Karpas-422 (cell line): ENCODE results near the gene ANAPC10. TPM values are rescaled to one million over a fixed set of nuclear protein-coding genes. Genes with fewer than 3 reads are reported as not detected.

Experiments used
- DNase-seq: peaks from one replicate; pipeline ENCODE4 v3.0.0-alpha.2; 2015
- H2AFZ ChIP-seq: fragments of 200-600 bp; sonication (generic); 2 replicates; pipeline ENCODE4 v1.6.1; 2014; ENCODE audit warnings: antibody characterized with exemption, low read length, mixed read lengths
- H3K27ac ChIP-seq: fragments of 200-600 bp; sonication (generic); 2 replicates; pipeline ENCODE4 v1.5.1; 2014; ENCODE audit warnings: mild to moderate bottlenecking, low read length, moderate library complexity
- H3K27me3 ChIP-seq: fragments of 200-600 bp; sonication (generic); 2 replicates; pipeline ENCODE4 v1.6.1; 2014; ENCODE audit warnings: low read length, mixed read lengths
- H3K36me3 ChIP-seq: fragments of 200-600 bp; sonication (generic); 2 replicates; pipeline ENCODE4 v1.6.1; 2014; ENCODE audit warnings: low read length, mixed read lengths; ENCODE audit not compliant: insufficient read depth
- H3K4me1 ChIP-seq: fragments of 200-600 bp; sonication (generic); 2 replicates; pipeline ENCODE4 v1.6.1; 2014; ENCODE audit warnings: mild to moderate bottlenecking, low read length, mixed read lengths
- H3K4me2 ChIP-seq: fragments of 200-600 bp; sonication (generic); 2 replicates; pipeline ENCODE4 v1.6.1; 2014; ENCODE audit warnings: low read length, low read depth, mild to moderate bottlenecking; ENCODE audit not compliant: poor library complexity, severe bottlenecking
- H3K4me3 ChIP-seq: fragments of 200-600 bp; sonication (generic); 2 replicates; pipeline ENCODE4 v1.5.1; 2014; ENCODE audit warnings: mild to moderate bottlenecking, antibody characterized with exemption, low read length, mixed read lengths
- H3K79me2 ChIP-seq: fragments of 200-600 bp; sonication (generic); 2 replicates; pipeline ENCODE4 v1.6.1; 2014; ENCODE audit warnings: mild to moderate bottlenecking, low read length, mixed read lengths
- H3K9ac ChIP-seq: fragments of 200-600 bp; sonication (generic); 2 replicates; pipeline ENCODE4 v1.6.0; 2014; ENCODE audit warnings: low read length
- H3K9me2 ChIP-seq: fragments of 200-600 bp; sonication (generic), shearing (Covaris generic); replicated peaks from 2 replicates; pipeline ENCODE4 v1.6.0; 2014; ENCODE audit warnings: mild to moderate bottlenecking, low read length, moderate library complexity; ENCODE audit not compliant: insufficient read depth
- H3K9me3 ChIP-seq: fragments of 300-700, 200-600 bp; sonication (generic); 2 replicates; pipeline ENCODE4 v1.6.1; 2014; ENCODE audit warnings: low read length, mixed read lengths
- H4K20me1 ChIP-seq: fragments of 200-600 bp; sonication (generic); 2 replicates; pipeline ENCODE4 v1.6.1; 2014; ENCODE audit warnings: mild to moderate bottlenecking, antibody characterized with exemption, low read length, low read depth; ENCODE audit not compliant: insufficient read depth
- total RNA-seq: library from RNA; depleted of rRNA; stranded (reverse); fragments of >200 nt; shearing (Covaris generic); gene quantifications from 2 replicates; pipeline ENCODE4 v1.2.3, GENCODE V29; 2014; ENCODE audit warnings: low replicate concordance

Gene ANAPC10
- total RNA-seq, 1 experiment from 2014 or later: 75.3 TPM

- H3K27me3 ChIP-seq: no peaks in the 10 kb centered on the region
- DNase-seq: no peak
- no peaks in the 10 kb centered on the region for H3K9me2 ChIP-seq
- H2AFZ ChIP-seq: no peak overlapping the region
- no peak overlapping the region for H3K27ac ChIP-seq
- H4K20me1 ChIP-seq: no peaks in the 10 kb centered on the region; the same call in 1 of the 2 replicates
- peaks cover 97% of the 10 kb centered on the region for H3K79me2 ChIP-seq
- H3K4me2 ChIP-seq: no peak overlapping the region
- peaks cover 11% of the 10 kb centered on the region for H3K4me1 ChIP-seq
- no peaks in the 10 kb centered on the region for H3K9me3 ChIP-seq
- H3K4me3 ChIP-seq: no peak overlapping the region
- no peak overlapping the region for H3K9ac ChIP-seq
- H3K36me3 ChIP-seq: peaks cover 68% of the 10 kb centered on the region
Observed at GRCh38 chr4:145093638-145094037, 4.4 kb downstream of the ANAPC10 start.

- Histone ChIP-seq H3K36me3 (peaks cover 83% of the 10 kb centered on the region), H3K4me2 (no peak overlapping the region), H3K27ac (no peak overlapping the region), H3K27me3 (no peaks in the 10 kb centered on the region), H4K20me1 (no peaks in the 10 kb centered on the region), H2AFZ (no peak overlapping the region), H3K9me3 (no peaks in the 10 kb centered on the region), H3K4me1 (no peaks in the 10 kb centered on the region), H3K79me2 (peaks cover 100% of the 10 kb centered on the region), H3K9ac (no peak overlapping the region), H3K9me2 (no peaks in the 10 kb centered on the region), H3K4me3 (no peak overlapping the region)
- DNase-seq: no peak
Observed at GRCh38 chr4:145090380-145090779, 7.6 kb downstream of the ANAPC10 start.

- DNase-seq: no peak
- Histone ChIP-seq H3K79me2 (peaks cover 86% of the 10 kb centered on the region), H3K36me3 (peaks cover 51% of the 10 kb centered on the region), H2AFZ (no peak overlapping the region), H3K9me2 (no peaks in the 10 kb centered on the region), H3K9ac (no peak overlapping the region), H3K9me3 (no peaks in the 10 kb centered on the region), H3K27ac (no peak overlapping the region), H3K27me3 (no peaks in the 10 kb centered on the region), H3K4me1 (no peaks in the 10 kb centered on the region), H3K4me3 (no peak overlapping the region), H3K4me2 (no peak overlapping the region), H4K20me1 (no peaks in the 10 kb centered on the region)
Observed at GRCh38 chr4:145083891-145084605, 13.9 kb downstream of the ANAPC10 start.

GRCh38 chr4:145081756-145082155 lies 16.2 kb downstream of the ANAPC10 start:
- peaks cover 84% of the 10 kb centered on the region for H3K79me2 ChIP-seq

GRCh38 chr4:145076469-145076855 lies 21.5 kb downstream of the ANAPC10 start:
- DNase-seq: no peak
- H3K9ac ChIP-seq: no peak overlapping the region
- H3K36me3 ChIP-seq: peaks cover 40% of the 10 kb centered on the region
- H3K4me2 ChIP-seq: no peak overlapping the region
- no peak overlapping the region for H3K4me3 ChIP-seq
- peaks cover 9% of the 10 kb centered on the region for H3K4me1 ChIP-seq
- H3K27ac ChIP-seq: no peak overlapping the region
- no peaks in the 10 kb centered on the region for H3K9me2 ChIP-seq
- no peaks in the 10 kb centered on the region for H3K9me3 ChIP-seq
- H3K79me2 ChIP-seq: peaks cover 78% of the 10 kb centered on the region
- no peak overlapping the region for H2AFZ ChIP-seq
- no peaks in the 10 kb centered on the region for H3K27me3 ChIP-seq
- no peaks in the 10 kb centered on the region for H4K20me1 ChIP-seq

More at GRCh38 chr4:145081756-145082155, 16.2 kb downstream of the ANAPC10 start:
- H3K9me3 ChIP-seq: no peaks in the 10 kb centered on the region
- H3K4me2 ChIP-seq: no peak overlapping the region
- H3K36me3 ChIP-seq: peaks cover 50% of the 10 kb centered on the region
- H4K20me1 ChIP-seq: no peaks in the 10 kb centered on the region
- no peak overlapping the region for H3K27ac ChIP-seq
- H2AFZ ChIP-seq: no peak overlapping the region
- no peaks in the 10 kb centered on the region for H3K4me1 ChIP-seq
- no peak overlapping the region for H3K4me3 ChIP-seq
- DNase-seq: no peak
- H3K27me3 ChIP-seq: no peaks in the 10 kb centered on the region
- no peak overlapping the region for H3K9ac ChIP-seq
- no peaks in the 10 kb centered on the region for H3K9me2 ChIP-seq

- Histone ChIP-seq H3K9me3 (no peaks in the 10 kb centered on the region), H3K4me2 (no peak overlapping the region), H3K4me3 (no peak overlapping the region), H4K20me1 (no peaks in the 10 kb centered on the region), H3K36me3 (peaks cover 40% of the 10 kb centered on the region), H3K9ac (no peak overlapping the region), H2AFZ (no peak overlapping the region), H3K27ac (no peak overlapping the region), H3K9me2 (no peaks in the 10 kb centered on the region), H3K27me3 (no peaks in the 10 kb centered on the region), H3K4me1 (peaks cover 9% of the 10 kb centered on the region), H3K79me2 (peaks cover 80% of the 10 kb centered on the region)
- DNase-seq: no peak
Observed at GRCh38 chr4:145075742-145076468, 22.1 kb downstream of the ANAPC10 start.

GRCh38 chr4:145071560-145071959 lies 26.4 kb downstream of the ANAPC10 start:
- no peaks in the 10 kb centered on the region for H3K9me2 ChIP-seq
- no peak for DNase-seq
- H3K27me3 ChIP-seq: no peaks in the 10 kb centered on the region
- no peak overlapping the region for H3K27ac ChIP-seq
- H3K36me3 ChIP-seq: peaks cover 14% of the 10 kb centered on the region; the same call in 1 of the 2 replicates
- H3K9ac ChIP-seq: no peak overlapping the region
- H3K4me2 ChIP-seq: no peak overlapping the region
- H3K79me2 ChIP-seq: peaks cover 85% of the 10 kb centered on the region
- no peaks in the 10 kb centered on the region for H4K20me1 ChIP-seq
- H3K9me3 ChIP-seq: no peaks in the 10 kb centered on the region
- peaks cover 11% of the 10 kb centered on the region for H3K4me1 ChIP-seq
- no peak overlapping the region for H2AFZ ChIP-seq
- H3K4me3 ChIP-seq: no peak overlapping the region

- no peak overlapping the region for H2AFZ ChIP-seq
- no peaks in the 10 kb centered on the region for H4K20me1 ChIP-seq
- no peak overlapping the region for H3K9ac ChIP-seq
- no peaks in the 10 kb centered on the region for H3K9me3 ChIP-seq
- no peaks in the 10 kb centered on the region for H3K9me2 ChIP-seq
- H3K4me1 ChIP-seq: peaks cover 27% of the 10 kb centered on the region
- H3K27ac ChIP-seq: no peak overlapping the region
- H3K4me2 ChIP-seq: no peak overlapping the region
- H3K79me2 ChIP-seq: peaks cover 86% of the 10 kb centered on the region
- H3K36me3 ChIP-seq: peaks cover 15% of the 10 kb centered on the region; the same call in 1 of the 2 replicates
- no peak for DNase-seq
- H3K4me3 ChIP-seq: no peak overlapping the region
- H3K27me3 ChIP-seq: no peaks in the 10 kb centered on the region
Observed at GRCh38 chr4:145069361-145069760, 28.6 kb downstream of the ANAPC10 start.
